K562 (cell line): Measurements from ENCODE around the gene SLC12A3.

Source experiments
- CCNT2 ChIP-seq: IDR thresholded peaks from 2 replicates; pipeline ENCODE4 v1.6.1; 2011; ENCODE audit warnings: borderline replicate concordance, low read depth, mild to moderate bottlenecking, moderate library complexity, mixed read lengths, low read length; ENCODE audit not compliant: insufficient read length; ENCODE audit errors: extremely low read depth
- FOS ChIP-seq: IDR thresholded peaks from 3 replicates; pipeline ENCODE4 v1.6.1; 2011; ENCODE audit not compliant: insufficient read length; ENCODE audit errors: extremely low read depth
- GABPA ChIP-seq: fragments of 200-800 bp; sonication (Bioruptor generic); conservative IDR thresholded peaks from 2 replicates; pipeline ENCODE4 v1.6.1; 2016; ENCODE audit warnings: low read depth, missing genetic modification characterization, missing compliant biosample characterization
- KLF1 ChIP-seq: fragments of 450-650 bp; IDR thresholded peaks from 2 replicates; pipeline ENCODE4 v1.6.1; 2016; ENCODE audit warnings: missing genetic modification characterization, missing compliant biosample characterization
- PHF8 ChIP-seq: fragments of 200-600 bp; sonication (generic); IDR thresholded peaks from 2 replicates; pipeline ENCODE4 v1.6.1; 2012; ENCODE audit warnings: mixed run types, mild to moderate bottlenecking, inconsistent platforms, low read length, moderate library complexity, borderline replicate concordance
- RAD51 ChIP-seq: fragments of 450-650 bp; IDR thresholded peaks from 2 replicates; pipeline ENCODE4 v1.7.1; 2016; ENCODE audit warnings: low read depth, mild to moderate bottlenecking, borderline replicate concordance
- SIN3B ChIP-seq: fragments of 450-650 bp; IDR thresholded peaks from 2 replicates; pipeline ENCODE4 v1.6.1; 2017; ENCODE audit warnings: low read depth, mild to moderate bottlenecking, moderate library complexity
- TCF7 ChIP-seq: sonication (generic); IDR thresholded peaks from 2 replicates; pipeline ENCODE4 v1.6.1; 2016; ENCODE audit warnings: antibody characterized with exemption, borderline replicate concordance
- ZFP91 ChIP-seq: sonication (generic); formaldehyde crosslinking; IDR thresholded peaks from 2 replicates; pipeline ENCODE4 v1.8.0; 2022; ENCODE audit warnings: mild to moderate bottlenecking, missing genetic modification reagents
- TF ChIP-seq, protein P1 (sequence below), 3 experiments: IDR thresholded peaks in 2 of 3; conservative IDR thresholded peaks in 1 of 3; 2 replicates each; pipeline ENCODE4 v1.5.1; 2011 to 2012; ENCODE audit warnings: low read length in 3 of 3, mild to moderate bottlenecking in 3 of 3, control low read depth in 2 of 3, improper control_type of control experiment in 1 of 3, inconsistent platforms in 1 of 3, low read depth in 1 of 3, mixed read lengths in 1 of 3, moderate library complexity in 1 of 3; ENCODE audit not compliant: insufficient read depth in 2 of 3

GRCh38 chr16:56947604-56947995 lies 82.6 kb downstream of the SLC12A3 start:
- no peak for TF ChIP-seq SIN3B
- no peak for TF ChIP-seq CCNT2
- no peak for TF ChIP-seq KLF1 (tag)
- TF ChIP-seq RAD51: no peak
- TF ChIP-seq, protein P1, sequence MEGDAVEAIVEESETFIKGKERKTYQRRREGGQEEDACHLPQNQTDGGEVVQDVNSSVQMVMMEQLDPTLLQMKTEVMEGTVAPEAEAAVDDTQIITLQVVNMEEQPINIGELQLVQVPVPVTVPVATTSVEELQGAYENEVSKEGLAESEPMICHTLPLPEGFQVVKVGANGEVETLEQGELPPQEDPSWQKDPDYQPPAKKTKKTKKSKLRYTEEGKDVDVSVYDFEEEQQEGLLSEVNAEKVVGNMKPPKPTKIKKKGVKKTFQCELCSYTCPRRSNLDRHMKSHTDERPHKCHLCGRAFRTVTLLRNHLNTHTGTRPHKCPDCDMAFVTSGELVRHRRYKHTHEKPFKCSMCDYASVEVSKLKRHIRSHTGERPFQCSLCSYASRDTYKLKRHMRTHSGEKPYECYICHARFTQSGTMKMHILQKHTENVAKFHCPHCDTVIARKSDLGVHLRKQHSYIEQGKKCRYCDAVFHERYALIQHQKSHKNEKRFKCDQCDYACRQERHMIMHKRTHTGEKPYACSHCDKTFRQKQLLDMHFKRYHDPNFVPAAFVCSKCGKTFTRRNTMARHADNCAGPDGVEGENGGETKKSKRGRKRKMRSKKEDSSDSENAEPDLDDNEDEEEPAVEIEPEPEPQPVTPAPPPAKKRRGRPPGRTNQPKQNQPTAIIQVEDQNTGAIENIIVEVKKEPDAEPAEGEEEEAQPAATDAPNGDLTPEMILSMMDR (IDR thresholded peaks at IDR 0.05 in 2 of 3, conservative IDR thresholded peaks at IDR 0.05 in 1 of 3; ENCODE audit: insufficient read depth in 2 of 3, low read depth in 1 of 3, low read length in 3 of 3): no peak
- no peak for TF ChIP-seq TCF7
- TF ChIP-seq FOS: no peak
- TF ChIP-seq GABPA: no peak
- TF ChIP-seq PHF8: no peak
- TF ChIP-seq ZFP91 (CRISPR knock-in tag): no peak
